ENCODE measurements around the gene TMEM182. TPM values are rescaled to one million over a fixed set of nuclear protein-coding genes. Genes with fewer than 3 reads are reported as not detected.

Gene TMEM182
- total and polyA plus RNA-seq, 2 of the 4 experiments (the other 2 are of a cell fraction), result 1.3 to 1.4 TPM

GRCh38 chr2:102753563-102754159 is 8.2 kb upstream of the TMEM182 start:
- ATAC-seq (ENCODE audit: low read depth) (peak; percentile 73), DNase-seq (peak; percentile 53)
- Histone ChIP-seq H3K4me1 (ENCODE audit: control insufficient read depth, insufficient read depth, low read length) (no peaks in the 10 kb centered on the region; the same call in 1 of the 2 replicates), H3K79me1 (ENCODE audit: low read depth in 1 of 2, low read length in 2 of 2) (no peaks in the 10 kb centered on the region), H3K14ac (replicated peaks; ENCODE audit: low read depth, low read length) (no peak overlapping the region), H4K91ac (ENCODE audit: insufficient read depth, low read depth, low read length) (no peak overlapping the region), H4K20me1 (ENCODE audit: insufficient read depth, low read length) (no peaks in the 10 kb centered on the region), H3K27me3 (ENCODE audit: control insufficient read depth, insufficient read depth, low read length) (no peaks in the 10 kb centered on the region; the same call in 1 of the 2 replicates), H2BK120ac (ENCODE audit: low read depth, low read length) (no peak overlapping the region), H3K4me3 (ENCODE audit: insufficient read depth, low read depth, low read length) (no peak overlapping the region), H3K18ac (ENCODE audit: low read depth, low read length) (no peak overlapping the region), H3K9me3 (ENCODE audit: control insufficient read depth, insufficient read depth, low read length) (no peaks in the 10 kb centered on the region), H2BK15ac (ENCODE audit: low read depth, low read length) (no peak overlapping the region), H3K23ac (ENCODE audit: low read depth, low read length) (no peak overlapping the region), H3K4ac (ENCODE audit: low read depth, low read length) (no peak overlapping the region), H3K36me3 (ENCODE audit: control insufficient read depth, insufficient read depth, low read length) (no peaks in the 10 kb centered on the region), H2AK5ac (ENCODE audit: low read depth, low read length) (no peak overlapping the region), H3K4me2 (ENCODE audit: low read depth, low read length) (no peak overlapping the region), H3K27ac (ENCODE audit: insufficient read depth, low read length) (no peak overlapping the region), H4K8ac (ENCODE audit: low read depth in 2 of 2, low read length in 2 of 2) (no peak overlapping the region), H2BK5ac (ENCODE audit: low read depth, low read length, poor library complexity, severe bottlenecking) (no peak overlapping the region), H2AK9ac (replicated peaks; ENCODE audit: low read depth, low read length, poor library complexity) (no peak overlapping the region), H4K5ac (ENCODE audit: low read depth, low read length) (no peak overlapping the region), H2AFZ (replicated peaks; ENCODE audit: low read length, poor library complexity) (no peak overlapping the region), H2BK20ac (ENCODE audit: low read depth, low read length) (no peak overlapping the region), H3K9me1 (ENCODE audit: insufficient read depth, low read length) (no peaks in the 10 kb centered on the region), H3K9ac (ENCODE audit: low read depth, low read length) (no peak overlapping the region), H3K56ac (ENCODE audit: extremely low read depth, insufficient read depth, low read length) (no peak overlapping the region)
- TF ChIP-seq RAD21 (IDR thresholded peaks at IDR 0.05; ENCODE audit: low read length) (peak; percentile 27; the same call in 1 of the 2 replicates), MAFK (IDR thresholded peaks at IDR 0.05; ENCODE audit: low read depth, low read length) (no peak), CTCF (conservative IDR thresholded peaks at IDR 0.05; ENCODE audit: low read depth, low read length) (peak; percentile 71), SMC3 (IDR thresholded peaks at IDR 0.05; ENCODE audit: low read depth, low read length) (peak; percentile 38)
- CTCF ChIA-PET, result interaction anchor here (0.7 to 4.2 kb wide), 13 partner anchors 9 to 53 kb away, joined by 3 to 22 read pairs (median 4); partner anchors contain the start of gene TMEM182
- dilution Hi-C loops (cut with HindIII; ENCODE audit: low sequenced_read_pairs, unreplicated experiment), result no loop called here
- POLR2A ChIA-PET (ENCODE audit: unreplicated experiment), result no interaction called here
- BruUV-seq (replicated peaks), result no TSS peak
- intact Hi-C loops (cut with micrococcal nuclease), result loop anchor here (1.0 kb wide), 1 partner anchor 53 kb away; no protein-coding TSS in a partner anchor
- in situ Hi-C loops (cut with MboI; ENCODE audit: low sequenced_read_pairs), result no loop called here
- no CpG with 5 or more reads among the region's 7 CpGs for WGBS, 2 experiments (ENCODE audit: extremely low coverage in 2 of 2, insufficient read length in 1 of 2)

All from IMR-90 (cell line).